GM12878 (cell line): ENCODE measurements around the gene PMS1.

ENCODE experiments used
- CHD1 ChIP-seq: IDR thresholded peaks from 2 replicates; pipeline ENCODE4 v1.6.1; 2012; ENCODE audit warnings: low read depth, low read length, improper control_type of control experiment
- POLR2A ChIP-seq: IDR thresholded peaks from 2 replicates; pipeline ENCODE4 v1.6.1; 2011; ENCODE audit warnings: low read depth, mild to moderate bottlenecking, low read length
- ZSCAN29 ChIP-seq: fragments of 450-650 bp; IDR thresholded peaks from 2 replicates; pipeline ENCODE4 v1.6.1; 2017; ENCODE audit warnings: mild to moderate bottlenecking, moderate library complexity
- TF ChIP-seq, protein P1 (sequence below): IDR thresholded peaks from 2 replicates; pipeline ENCODE4 v1.6.1; 2012; ENCODE audit warnings: low read length, inconsistent platforms
- TF ChIP-seq, protein P2 (sequence below): fragments of 450-650 bp; IDR thresholded peaks from 2 replicates; pipeline ENCODE4 v1.6.1; 2017; ENCODE audit warnings: mild to moderate bottlenecking
- TF ChIP-seq, protein P3 (sequence below): fragments of 450-650 bp; IDR thresholded peaks from 2 replicates; pipeline ENCODE4 v1.6.1; 2014; ENCODE audit warnings: mild to moderate bottlenecking
- TF ChIP-seq, protein P4 (sequence below): fragments of 450-650 bp; IDR thresholded peaks from 2 replicates; pipeline ENCODE4 v1.6.1; 2017; ENCODE audit warnings: borderline replicate concordance

DNA sequence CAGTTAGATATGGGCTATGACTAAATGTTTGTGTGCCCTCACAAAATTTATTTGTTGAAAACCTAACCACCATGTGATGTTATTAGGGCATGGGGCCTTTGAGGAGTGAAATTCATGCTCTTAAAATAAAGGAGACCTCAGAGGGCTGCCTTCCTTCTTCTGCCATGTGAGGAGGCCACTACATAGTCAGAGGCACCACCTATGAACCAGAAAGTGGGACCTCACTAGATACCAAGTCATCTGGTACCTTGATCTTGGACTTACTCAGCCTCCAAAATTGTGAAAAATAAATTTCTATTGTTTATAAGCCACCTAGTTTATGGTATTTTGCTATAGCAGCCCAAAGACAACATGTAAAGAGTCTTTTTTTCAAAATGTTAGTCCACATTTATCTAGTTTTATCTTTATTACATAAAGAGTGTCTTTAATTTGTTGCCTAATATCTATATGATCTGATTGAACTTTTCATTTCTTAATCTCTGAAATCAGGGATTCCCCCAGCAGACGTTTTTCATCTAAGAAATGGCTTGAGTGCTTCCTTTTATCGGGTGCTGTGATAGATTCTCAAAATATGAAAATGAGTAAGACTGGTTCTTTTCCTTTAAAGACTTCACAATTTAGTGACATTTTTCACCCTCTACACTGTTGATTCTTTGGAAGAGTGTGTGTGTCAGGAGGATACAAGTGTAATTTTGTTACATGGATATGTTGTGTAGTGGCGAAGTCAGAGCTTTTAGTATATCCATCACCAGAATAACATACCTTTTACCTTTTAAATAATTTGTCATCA is 34.2 kb downstream of the PMS1 start:
- TF ChIP-seq, protein P1, sequence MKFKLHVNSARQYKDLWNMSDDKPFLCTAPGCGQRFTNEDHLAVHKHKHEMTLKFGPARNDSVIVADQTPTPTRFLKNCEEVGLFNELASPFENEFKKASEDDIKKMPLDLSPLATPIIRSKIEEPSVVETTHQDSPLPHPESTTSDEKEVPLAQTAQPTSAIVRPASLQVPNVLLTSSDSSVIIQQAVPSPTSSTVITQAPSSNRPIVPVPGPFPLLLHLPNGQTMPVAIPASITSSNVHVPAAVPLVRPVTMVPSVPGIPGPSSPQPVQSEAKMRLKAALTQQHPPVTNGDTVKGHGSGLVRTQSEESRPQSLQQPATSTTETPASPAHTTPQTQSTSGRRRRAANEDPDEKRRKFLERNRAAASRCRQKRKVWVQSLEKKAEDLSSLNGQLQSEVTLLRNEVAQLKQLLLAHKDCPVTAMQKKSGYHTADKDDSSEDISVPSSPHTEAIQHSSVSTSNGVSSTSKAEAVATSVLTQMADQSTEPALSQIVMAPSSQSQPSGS, result no peak
- TF ChIP-seq CHD1, result no peak
- no peak for TF ChIP-seq POLR2A
- no peak for TF ChIP-seq ZSCAN29
- TF ChIP-seq, protein P2, sequence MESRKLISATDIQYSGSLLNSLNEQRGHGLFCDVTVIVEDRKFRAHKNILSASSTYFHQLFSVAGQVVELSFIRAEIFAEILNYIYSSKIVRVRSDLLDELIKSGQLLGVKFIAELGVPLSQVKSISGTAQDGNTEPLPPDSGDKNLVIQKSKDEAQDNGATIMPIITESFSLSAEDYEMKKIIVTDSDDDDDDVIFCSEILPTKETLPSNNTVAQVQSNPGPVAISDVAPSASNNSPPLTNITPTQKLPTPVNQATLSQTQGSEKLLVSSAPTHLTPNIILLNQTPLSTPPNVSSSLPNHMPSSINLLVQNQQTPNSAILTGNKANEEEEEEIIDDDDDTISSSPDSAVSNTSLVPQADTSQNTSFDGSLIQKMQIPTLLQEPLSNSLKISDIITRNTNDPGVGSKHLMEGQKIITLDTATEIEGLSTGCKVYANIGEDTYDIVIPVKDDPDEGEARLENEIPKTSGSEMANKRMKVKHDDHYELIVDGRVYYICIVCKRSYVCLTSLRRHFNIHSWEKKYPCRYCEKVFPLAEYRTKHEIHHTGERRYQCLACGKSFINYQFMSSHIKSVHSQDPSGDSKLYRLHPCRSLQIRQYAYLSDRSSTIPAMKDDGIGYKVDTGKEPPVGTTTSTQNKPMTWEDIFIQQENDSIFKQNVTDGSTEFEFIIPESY, result no peak
- TF ChIP-seq, protein P3, sequence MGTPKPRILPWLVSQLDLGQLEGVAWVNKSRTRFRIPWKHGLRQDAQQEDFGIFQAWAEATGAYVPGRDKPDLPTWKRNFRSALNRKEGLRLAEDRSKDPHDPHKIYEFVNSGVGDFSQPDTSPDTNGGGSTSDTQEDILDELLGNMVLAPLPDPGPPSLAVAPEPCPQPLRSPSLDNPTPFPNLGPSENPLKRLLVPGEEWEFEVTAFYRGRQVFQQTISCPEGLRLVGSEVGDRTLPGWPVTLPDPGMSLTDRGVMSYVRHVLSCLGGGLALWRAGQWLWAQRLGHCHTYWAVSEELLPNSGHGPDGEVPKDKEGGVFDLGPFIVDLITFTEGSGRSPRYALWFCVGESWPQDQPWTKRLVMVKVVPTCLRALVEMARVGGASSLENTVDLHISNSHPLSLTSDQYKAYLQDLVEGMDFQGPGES, result no peak
- TF ChIP-seq, protein P4, sequence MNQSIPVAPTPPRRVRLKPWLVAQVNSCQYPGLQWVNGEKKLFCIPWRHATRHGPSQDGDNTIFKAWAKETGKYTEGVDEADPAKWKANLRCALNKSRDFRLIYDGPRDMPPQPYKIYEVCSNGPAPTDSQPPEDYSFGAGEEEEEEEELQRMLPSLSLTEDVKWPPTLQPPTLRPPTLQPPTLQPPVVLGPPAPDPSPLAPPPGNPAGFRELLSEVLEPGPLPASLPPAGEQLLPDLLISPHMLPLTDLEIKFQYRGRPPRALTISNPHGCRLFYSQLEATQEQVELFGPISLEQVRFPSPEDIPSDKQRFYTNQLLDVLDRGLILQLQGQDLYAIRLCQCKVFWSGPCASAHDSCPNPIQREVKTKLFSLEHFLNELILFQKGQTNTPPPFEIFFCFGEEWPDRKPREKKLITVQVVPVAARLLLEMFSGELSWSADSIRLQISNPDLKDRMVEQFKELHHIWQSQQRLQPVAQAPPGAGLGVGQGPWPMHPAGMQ, result no peak
